Measurements from ENCODE around the gene FRMD4A.
"Not testable (repeated sequence)": the region's sequence is repeated elsewhere in the genome, so short reads cannot be mapped to it uniquely, and the experiment has no call there.

DNA sequence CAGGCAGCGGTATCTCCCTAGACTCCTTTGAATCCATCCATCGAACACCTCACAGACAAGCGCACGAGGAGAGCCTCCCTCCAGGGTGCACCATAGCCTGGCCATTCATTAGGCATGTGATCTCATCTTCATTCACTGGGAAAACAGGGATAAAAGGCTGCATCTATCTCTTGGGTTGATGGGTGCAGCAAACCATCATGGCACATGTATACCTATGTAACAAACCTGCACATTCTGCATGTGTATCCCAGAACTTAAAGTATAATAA lies 552.1 kb downstream of the FRMD4A start:
- TF ChIP-seq, protein P1, sequence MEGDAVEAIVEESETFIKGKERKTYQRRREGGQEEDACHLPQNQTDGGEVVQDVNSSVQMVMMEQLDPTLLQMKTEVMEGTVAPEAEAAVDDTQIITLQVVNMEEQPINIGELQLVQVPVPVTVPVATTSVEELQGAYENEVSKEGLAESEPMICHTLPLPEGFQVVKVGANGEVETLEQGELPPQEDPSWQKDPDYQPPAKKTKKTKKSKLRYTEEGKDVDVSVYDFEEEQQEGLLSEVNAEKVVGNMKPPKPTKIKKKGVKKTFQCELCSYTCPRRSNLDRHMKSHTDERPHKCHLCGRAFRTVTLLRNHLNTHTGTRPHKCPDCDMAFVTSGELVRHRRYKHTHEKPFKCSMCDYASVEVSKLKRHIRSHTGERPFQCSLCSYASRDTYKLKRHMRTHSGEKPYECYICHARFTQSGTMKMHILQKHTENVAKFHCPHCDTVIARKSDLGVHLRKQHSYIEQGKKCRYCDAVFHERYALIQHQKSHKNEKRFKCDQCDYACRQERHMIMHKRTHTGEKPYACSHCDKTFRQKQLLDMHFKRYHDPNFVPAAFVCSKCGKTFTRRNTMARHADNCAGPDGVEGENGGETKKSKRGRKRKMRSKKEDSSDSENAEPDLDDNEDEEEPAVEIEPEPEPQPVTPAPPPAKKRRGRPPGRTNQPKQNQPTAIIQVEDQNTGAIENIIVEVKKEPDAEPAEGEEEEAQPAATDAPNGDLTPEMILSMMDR (IDR thresholded peaks at IDR 0.05): not testable (repeated sequence)
- TF ChIP-seq POLR2AphosphoS5, POLR2A (IDR thresholded peaks at IDR 0.05): not testable (repeated sequence)
